ENCODE results near the gene TTLL11.

The TTLL11 gene

GRCh38 chr9:122092611-122093506 is at the start of gene TTLL11:
Gene TTLL11 (minus strand): TSS chr9:122093308. CDS start chr9:122093148, 160 bp downstream.
- DNase-seq, result peak; percentile 92

- DNase-seq, result no peak
Measured at GRCh38 chr9:122141671-122142070, 48.6 kb upstream of the TTLL11 start.

GRCh38 chr9:122140368-122141193 is 47.5 kb upstream of the TTLL11 start:
- DNase-seq, result no peak

DNA sequence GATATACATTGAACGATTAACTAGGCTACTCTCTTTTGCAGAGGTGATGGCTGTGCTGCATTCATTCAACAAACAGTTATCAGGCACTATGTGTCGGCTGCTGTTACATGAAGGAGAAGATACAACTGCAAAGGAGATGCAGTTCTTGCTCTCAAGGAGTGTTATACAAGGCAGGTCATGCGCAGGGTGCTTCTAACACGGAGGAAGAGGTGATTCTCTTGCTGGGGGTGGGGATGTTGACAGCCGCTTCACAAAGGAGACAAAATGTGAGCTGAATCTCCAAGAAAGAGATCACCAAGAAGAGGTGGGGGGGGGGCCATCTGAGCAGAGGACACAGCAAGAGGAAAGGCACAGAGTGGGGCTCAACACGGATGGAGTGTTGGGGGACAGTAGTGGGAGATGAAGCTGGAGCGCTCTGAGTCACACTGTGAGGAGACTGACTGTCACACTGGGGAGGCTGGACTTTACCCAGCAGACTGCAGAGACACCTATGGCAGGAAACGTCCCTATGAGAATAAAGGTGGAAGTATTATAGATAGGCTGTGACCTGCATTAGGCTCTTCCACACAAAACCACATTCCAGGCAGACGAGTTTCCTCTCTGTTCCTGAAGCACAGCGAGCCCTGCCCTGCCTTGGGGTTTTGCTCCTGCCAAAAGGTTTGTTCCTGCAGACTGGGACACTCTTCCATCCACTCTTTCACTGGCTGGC is 45.6 kb upstream of the TTLL11 start:
- DNase-seq, result no peak

- DNase-seq, result no peak
Measured at GRCh38 chr9:122135529-122135859, 42.4 kb upstream of the TTLL11 start.

- DNase-seq, result no peak
Measured at GRCh38 chr9:122134822-122135528, 41.9 kb upstream of the TTLL11 start.

DNA sequence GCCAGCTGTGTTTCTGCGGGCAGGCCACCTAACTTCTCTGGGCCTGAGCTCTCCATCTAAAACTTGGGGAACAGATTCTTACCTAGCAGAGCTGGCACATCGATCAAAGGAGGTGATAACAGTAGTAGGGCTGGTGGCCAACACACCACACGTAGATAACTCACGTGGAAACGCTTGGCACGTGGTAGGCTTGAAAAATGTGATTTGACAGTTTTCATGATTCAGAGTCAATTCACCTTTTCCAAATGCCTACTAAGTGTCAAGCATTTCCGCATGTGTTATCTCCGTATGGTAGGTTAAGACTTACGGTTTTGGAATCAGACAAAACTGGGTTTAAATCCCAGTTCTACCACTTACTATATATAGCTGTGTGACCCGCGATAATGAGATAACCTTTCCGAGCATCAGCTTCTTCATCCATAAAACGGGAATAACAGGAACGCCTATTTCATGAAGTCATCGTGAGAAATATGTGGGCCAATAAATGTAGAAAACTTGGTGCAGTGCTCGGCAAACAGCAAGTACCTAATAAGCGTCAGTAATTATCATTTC is 41.0 kb upstream of the TTLL11 start:
- DNase-seq, result no peak

GRCh38 chr9:122133263-122133983 is 40.3 kb upstream of the TTLL11 start:
- DNase-seq, result no peak

- no peak for DNase-seq
Measured at GRCh38 chr9:122132539-122132938, 39.4 kb upstream of the TTLL11 start.

GRCh38 chr9:122131401-122132001 is 38.4 kb upstream of the TTLL11 start:
- DNase-seq, result peak; percentile 84

DNA sequence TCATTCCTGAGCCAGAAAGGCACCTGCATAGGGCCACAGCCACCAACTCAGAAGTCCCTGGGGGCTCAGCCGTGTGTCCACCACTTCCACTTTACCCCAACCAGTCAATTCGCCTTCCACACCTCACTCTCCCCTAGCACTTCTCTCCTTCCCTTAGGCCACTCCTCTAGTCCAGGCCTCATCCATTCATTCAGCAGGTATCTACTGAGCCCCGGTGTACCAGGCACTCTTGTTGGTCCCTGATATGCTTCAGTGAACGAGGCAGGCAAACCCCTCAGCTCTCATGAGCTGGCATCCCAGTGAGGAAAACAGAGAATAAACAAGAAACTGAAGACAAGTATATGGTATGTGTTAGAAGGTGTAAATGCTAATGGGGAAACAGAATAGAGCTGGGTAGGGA is 37.7 kb upstream of the TTLL11 start:
- no peak for DNase-seq

- DNase-seq, result no peak
Measured at GRCh38 chr9:122129969-122130368, 36.9 kb upstream of the TTLL11 start.

GRCh38 chr9:122128969-122129343 is 35.8 kb upstream of the TTLL11 start:
- no peak for DNase-seq

GRCh38 chr9:122128007-122128968 is 35.2 kb upstream of the TTLL11 start:
- DNase-seq, result no peak

DNA sequence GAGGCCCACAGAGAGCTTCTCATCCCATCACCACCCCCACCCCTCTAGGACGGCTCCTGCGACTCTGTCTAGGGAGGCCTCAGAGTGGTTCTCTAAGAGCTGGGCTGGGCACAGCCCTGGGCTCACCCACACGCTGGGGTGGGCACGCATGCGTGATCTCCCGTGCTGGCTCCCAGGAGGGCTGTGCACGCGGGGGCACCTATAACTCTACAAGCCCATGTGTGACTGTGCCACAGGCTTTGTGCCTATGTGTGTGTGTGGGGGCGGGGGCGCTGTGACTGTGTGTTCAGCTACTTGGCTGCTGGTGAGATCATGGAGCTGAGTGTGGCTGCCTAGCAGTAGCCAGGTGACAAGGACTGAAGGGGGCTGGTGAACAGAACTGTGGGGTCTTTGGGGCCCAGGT is 34.3 kb upstream of the TTLL11 start:
- DNase-seq, result no peak

GRCh38 chr9:122126331-122127261 is 33.5 kb upstream of the TTLL11 start:
- DNase-seq, result no peak

- DNase-seq, result no peak
Measured at GRCh38 chr9:122125509-122126330, 32.6 kb upstream of the TTLL11 start.

DNA sequence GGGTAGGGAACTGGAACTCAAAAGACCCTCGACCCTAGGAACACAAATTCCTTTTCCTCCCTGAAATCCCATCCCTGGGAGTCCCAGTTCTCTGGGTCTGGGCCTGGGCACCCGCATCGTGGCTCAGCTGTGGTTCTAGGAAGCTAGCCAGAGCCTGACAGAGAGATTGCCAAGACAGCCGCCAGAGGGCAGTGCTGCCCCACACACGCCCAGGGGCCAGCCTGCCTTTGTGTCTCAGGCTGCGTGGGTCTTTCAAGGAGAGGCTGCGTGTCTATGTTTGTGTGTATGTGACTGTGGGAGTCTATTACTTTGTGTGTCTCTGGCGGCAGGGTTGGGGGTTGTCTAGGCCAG is 32.0 kb upstream of the TTLL11 start:
- DNase-seq, result peak; percentile 50

All from COR-L47 (cell line).